ENCODE results near the gene CEP290.
"Not testable (repeated sequence)": the region's sequence is repeated elsewhere in the genome, so short reads cannot be mapped to it uniquely, and the experiment has no call there.

The CEP290 gene

DNA sequence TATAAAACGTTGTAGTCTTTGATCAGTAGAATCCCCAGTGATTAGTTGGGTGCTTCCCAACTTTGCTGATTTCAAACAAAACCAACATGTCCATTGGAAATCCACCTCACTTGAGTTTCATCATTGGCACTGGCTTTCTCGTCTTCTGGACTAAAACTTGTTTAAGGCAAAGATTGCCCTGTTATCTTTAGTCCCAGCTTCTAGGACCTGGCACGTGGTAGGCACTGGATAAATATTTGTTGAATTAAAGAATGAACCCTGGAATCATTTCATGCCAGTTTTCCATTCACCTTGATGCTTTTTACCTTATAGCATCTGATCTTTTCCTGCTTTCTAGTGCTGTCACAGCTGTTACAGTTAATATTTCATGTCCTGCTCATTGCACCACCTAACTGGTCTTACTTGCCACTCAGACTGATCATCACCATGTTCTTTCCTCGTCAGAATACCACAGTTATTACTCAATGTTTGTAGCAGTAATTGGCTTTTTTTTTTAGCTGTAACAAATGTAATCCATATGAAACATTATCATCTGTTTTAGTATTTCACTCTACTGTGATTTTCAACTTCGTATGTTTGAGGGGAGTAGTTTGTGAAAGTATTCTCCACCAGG lies 105.4 kb downstream of the CEP290 start:
- DNase-seq: no peak

GRCh38 chr12:88035907-88036289 lies 106.0 kb downstream of the CEP290 start:
- DNase-seq: no peak

DNA sequence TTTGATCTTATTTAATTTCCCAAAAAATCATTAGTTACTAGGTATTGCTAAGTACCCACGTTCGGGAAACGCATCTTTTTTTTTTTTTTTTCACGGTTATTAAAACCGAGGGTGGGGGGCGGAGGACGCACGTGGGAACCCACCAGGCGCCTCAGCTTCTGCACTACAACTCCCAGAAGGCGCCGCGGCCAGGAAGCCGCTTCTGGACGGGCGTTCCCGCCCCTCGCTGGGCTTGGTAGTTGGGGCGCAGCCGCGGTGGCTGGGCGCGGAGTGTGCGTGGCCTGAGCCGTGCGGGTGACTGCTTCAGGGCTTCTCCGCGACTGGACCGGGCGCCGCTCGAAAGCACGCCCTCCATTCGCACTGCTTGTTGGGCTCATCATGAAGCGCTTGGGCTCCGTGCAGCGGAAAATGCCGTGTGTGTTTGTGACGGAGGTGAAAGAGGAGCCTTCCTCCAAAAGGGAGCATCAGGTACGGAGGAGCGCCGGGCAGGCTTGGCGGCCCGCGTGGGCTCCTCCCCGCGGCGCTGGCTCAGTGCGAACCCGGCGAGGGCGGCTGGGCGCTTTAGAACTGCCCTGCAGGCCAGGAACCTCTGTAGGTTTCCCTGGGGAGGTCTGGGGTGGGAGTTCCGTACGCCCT lies 106.5 kb downstream of the CEP290 start:
- peak; percentile 92 for DNase-seq

GRCh38 chr12:88031161-88031560 lies 110.7 kb downstream of the CEP290 start:
- not testable (repeated sequence) for DNase-seq

GRCh38 chr12:88029093-88029665 lies 112.7 kb downstream of the CEP290 start, which contains the start of gene C12orf50:
C12orf50 (minus strand) TSS chr12:88029401; CDS start chr12:88026962, 2,439 bp downstream.
- no peak for DNase-seq

- DNase-seq: no peak
These were observed 115.7 kb downstream of the CEP290 start for GRCh38 chr12:88026196-88026595.

- DNase-seq: no peak
These were observed 123.9 kb downstream of the CEP290 start for GRCh38 chr12:88017964-88018363.

DNA sequence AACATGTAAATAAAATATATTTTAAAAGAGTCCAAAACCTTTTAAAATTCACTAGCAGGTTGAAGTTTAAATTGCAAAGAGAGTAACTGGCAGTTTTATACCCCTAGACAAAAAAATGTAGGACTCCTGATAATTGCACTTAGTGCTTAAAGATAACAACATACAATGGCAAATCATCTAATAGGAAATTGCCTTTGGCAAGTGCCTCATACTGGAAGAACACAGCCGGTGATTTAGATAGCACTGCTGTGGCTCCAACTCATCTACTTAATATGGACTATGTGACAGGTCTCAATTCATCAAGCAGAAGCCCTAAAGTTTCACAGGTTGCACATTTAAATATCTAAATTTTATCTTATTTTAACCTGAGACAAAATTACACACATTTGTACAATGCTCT lies 126.1 kb downstream of the CEP290 start:
- DNase-seq: no peak

GRCh38 chr12:88011755-88012154 lies 130.1 kb downstream of the CEP290 start:
- no peak for DNase-seq

DNA sequence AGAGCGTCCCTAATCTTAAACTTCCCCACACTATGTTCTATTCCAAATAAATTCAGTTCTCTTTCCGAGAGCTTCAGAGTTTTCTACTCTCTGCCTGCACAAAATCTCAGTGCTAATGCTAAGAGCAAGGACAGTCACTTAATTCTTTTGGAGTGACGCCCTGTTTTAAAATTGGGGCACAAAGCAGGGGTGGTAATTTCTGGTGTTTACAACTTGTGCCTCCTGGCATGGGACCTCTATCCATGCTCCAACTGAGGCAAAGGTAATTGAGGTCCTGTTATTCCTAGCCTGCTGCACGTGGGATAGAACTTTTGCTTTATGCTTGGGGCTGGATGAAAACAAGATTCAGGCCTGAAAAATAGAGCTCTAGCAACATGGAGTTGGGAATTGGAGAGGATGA lies 135.5 kb downstream of the CEP290 start:
- DNase-seq: no peak

DNA sequence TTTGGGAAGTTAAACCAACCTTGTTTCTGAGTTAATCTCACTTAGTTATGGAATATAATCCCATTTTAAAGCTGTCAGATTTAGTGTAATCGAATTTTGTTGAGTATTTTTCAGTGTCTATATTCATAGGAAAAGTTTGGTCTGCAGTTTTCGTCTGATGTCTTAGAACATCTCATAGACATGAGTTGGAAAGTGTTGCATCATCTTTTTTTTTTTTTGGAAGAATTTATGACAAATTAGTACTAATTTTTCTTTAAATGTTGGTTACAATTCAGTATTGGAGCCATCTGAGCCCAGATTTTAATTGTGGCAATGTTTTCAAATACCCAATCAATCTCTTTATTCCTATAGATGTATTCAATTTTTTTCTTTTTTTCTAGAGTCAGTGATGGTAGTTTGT lies 140.6 kb downstream of the CEP290 start:
- DNase-seq: no peak
